Parathyroid adenoma (tissue), 2 donors: ENCODE measurements around the gene SOS2.

Experiments
- H2AFZ ChIP-seq: fragments of 300-600 bp; sonication (generic); one replicate; pipeline ENCODE4 v1.7.0; 2017; ENCODE audit warnings: antibody characterized with exemption, mild to moderate bottlenecking
- H3K27ac ChIP-seq: fragments of 300-600 bp; sonication (generic); one replicate; pipeline ENCODE4 v1.7.0; 2017
- H3K27me3 ChIP-seq: fragments of 300-600 bp; sonication (generic); one replicate; pipeline ENCODE4 v1.7.0; 2017; ENCODE audit warnings: low read length; ENCODE audit not compliant: control insufficient read depth, insufficient read depth
- H3K36me3 ChIP-seq: fragments of 300-600 bp; sonication (generic); one replicate; pipeline ENCODE4 v1.7.0; 2017; ENCODE audit warnings: low read length; ENCODE audit not compliant: control insufficient read depth, insufficient read depth
- H3K4me1 ChIP-seq: fragments of 300-600 bp; sonication (generic); one replicate; pipeline ENCODE4 v1.7.0; 2017; ENCODE audit warnings: control low read depth
- H3K4me2 ChIP-seq: fragments of 300-600 bp; sonication (generic); one replicate; pipeline ENCODE4 v1.7.0; 2017; ENCODE audit warnings: low read length
- H3K4me3 ChIP-seq: fragments of 300-600 bp; sonication (generic); one replicate; pipeline ENCODE4 v1.7.0; 2017; ENCODE audit warnings: low read depth, low read length
- H3K79me2 ChIP-seq: fragments of 300-600 bp; sonication (generic); one replicate; pipeline ENCODE4 v1.7.0; 2017; ENCODE audit warnings: control low read depth
- H3K9ac ChIP-seq: fragments of 300-600 bp; sonication (generic); one replicate; pipeline ENCODE4 v1.7.0; 2017; ENCODE audit warnings: mild to moderate bottlenecking
- H3K9me3 ChIP-seq: fragments of 300-600 bp; sonication (generic); one replicate; pipeline ENCODE4 v1.7.0; 2017; ENCODE audit warnings: low read length; ENCODE audit not compliant: control insufficient read depth
- CTCF ChIP-seq: fragments of 300-600 bp; sonication (generic); IDR thresholded peaks from one replicate; pipeline ENCODE4 v1.7.0; 2017; ENCODE audit warnings: antibody characterized with exemption, mild to moderate bottlenecking
- donor health status: primary hyperparathyroidism.

SOS2 gene

GRCh38 chr14:50222055-50222613 is 9.2 kb downstream of the SOS2 start:
- no peaks in the 10 kb centered on the region for H3K9me3 ChIP-seq
- peaks cover 37% of the 10 kb centered on the region for H3K79me2 ChIP-seq
- H3K4me2 ChIP-seq, result no peak overlapping the region
- no peaks in the 10 kb centered on the region for H3K36me3 ChIP-seq
- H2AFZ ChIP-seq, result no peak overlapping the region
- H3K9ac ChIP-seq, result no peak overlapping the region
- TF ChIP-seq CTCF, result no peak
- peaks cover 18% of the 10 kb centered on the region for H3K4me1 ChIP-seq
- no peaks in the 10 kb centered on the region for H3K27me3 ChIP-seq
- H3K27ac ChIP-seq, result no peak overlapping the region
- H3K4me3 ChIP-seq, result no peak overlapping the region

- H2AFZ ChIP-seq, result no peak overlapping the region
- no peak overlapping the region for H3K9ac ChIP-seq
- TF ChIP-seq CTCF, result no peak
These were observed 12.9 kb downstream of the SOS2 start for GRCh38 chr14:50218501-50218900.

GRCh38 chr14:50215416-50215815 is 16.0 kb downstream of the SOS2 start:
- H3K4me2 ChIP-seq, result no peak overlapping the region
- H3K27me3 ChIP-seq, result no peaks in the 10 kb centered on the region
- no peaks in the 10 kb centered on the region for H3K36me3 ChIP-seq
- peaks cover 27% of the 10 kb centered on the region for H3K79me2 ChIP-seq
- H3K27ac ChIP-seq, result no peak overlapping the region
- no peak overlapping the region for H3K4me3 ChIP-seq
- H3K9me3 ChIP-seq, result no peaks in the 10 kb centered on the region
- H2AFZ ChIP-seq, result no peak overlapping the region
- H3K4me1 ChIP-seq, result no peaks in the 10 kb centered on the region
- no peak overlapping the region for H3K9ac ChIP-seq
- no peak for TF ChIP-seq CTCF

More at GRCh38 chr14:50218501-50218900, 12.9 kb downstream of the SOS2 start:
- Histone ChIP-seq H3K36me3 (no peaks in the 10 kb centered on the region), H3K79me2 (peaks cover 32% of the 10 kb centered on the region), H3K27ac (no peak overlapping the region), H3K4me2 (no peak overlapping the region), H3K27me3 (no peaks in the 10 kb centered on the region), H3K4me1 (no peaks in the 10 kb centered on the region), H3K4me3 (no peak overlapping the region), H3K9me3 (no peaks in the 10 kb centered on the region)

GRCh38 chr14:50213795-50214194 is 17.6 kb downstream of the SOS2 start:
- Histone ChIP-seq H3K79me2 (peaks cover 24% of the 10 kb centered on the region), H2AFZ (no peak overlapping the region), H3K27ac (no peak overlapping the region), H3K9ac (no peak overlapping the region), H3K9me3 (no peaks in the 10 kb centered on the region), H3K27me3 (no peaks in the 10 kb centered on the region), H3K36me3 (no peaks in the 10 kb centered on the region), H3K4me1 (no peaks in the 10 kb centered on the region), H3K4me3 (no peak overlapping the region), H3K4me2 (no peak overlapping the region)
- TF ChIP-seq CTCF, result no peak

GRCh38 chr14:50212726-50213125 is 18.7 kb downstream of the SOS2 start:
- H3K4me2 ChIP-seq, result no peak overlapping the region
- H3K4me3 ChIP-seq, result no peak overlapping the region
- no peak overlapping the region for H2AFZ ChIP-seq
- H3K36me3 ChIP-seq, result no peaks in the 10 kb centered on the region
- H3K79me2 ChIP-seq, result peaks cover 18% of the 10 kb centered on the region
- H3K4me1 ChIP-seq, result no peaks in the 10 kb centered on the region
- no peak overlapping the region for H3K9ac ChIP-seq
- H3K27me3 ChIP-seq, result no peaks in the 10 kb centered on the region
- H3K27ac ChIP-seq, result no peak overlapping the region
- H3K9me3 ChIP-seq, result no peaks in the 10 kb centered on the region
- TF ChIP-seq CTCF, result no peak
